SK-N-SH (cell line): Measurements from ENCODE around the gene ABCB6.

Experiments used
- CTCF ChIP-seq: fragments of 200-600 bp; sonication (generic); IDR thresholded peaks from 2 replicates; pipeline ENCODE4 v1.6.1; 2017; ENCODE audit warnings: antibody characterized with exemption, mild to moderate bottlenecking, moderate library complexity
- RXRA ChIP-seq: IDR thresholded peaks from 2 replicates; pipeline ENCODE4 v1.4.0; 2012; ENCODE audit warnings: low read depth, mild to moderate bottlenecking, borderline replicate concordance
- SIN3A ChIP-seq: IDR thresholded peaks from 2 replicates; pipeline ENCODE4 v1.6.1; 2012; ENCODE audit warnings: low read depth, mild to moderate bottlenecking, low read length, moderate library complexity, borderline replicate concordance
- YY1 ChIP-seq: IDR thresholded peaks from 2 replicates; pipeline ENCODE4 v1.4.0; 2012; ENCODE audit warnings: low read depth, mild to moderate bottlenecking

GRCh38 chr2:219205165-219205538 lies 13.6 kb downstream of the ABCB6 start:
- TF ChIP-seq RXRA = no peak
- no peak for TF ChIP-seq YY1
- TF ChIP-seq SIN3A = no peak
- TF ChIP-seq CTCF = no peak
